Spinal cord (tissue), 10 donors: ENCODE results near the gene RNASE8. TPM values are rescaled to one million over a fixed set of nuclear protein-coding genes. Genes with fewer than 3 reads are reported as not detected.

Experiments used
- DNase-seq, 6 donors: peaks; one replicate each; pipeline versions ENCODE4 v3.0.0 to v3.0.0-alpha.2; 2013 to 2015; ENCODE audit warnings: low spot score in 6 of 6, low read depth in 4 of 6
- H3K27ac ChIP-seq: one replicate; pipeline ENCODE4 v1.5.1; 2013; ENCODE audit warnings: low read depth, low read length, control low read depth
- H3K27me3 ChIP-seq: one replicate; pipeline ENCODE4 v1.6.1; 2013; ENCODE audit warnings: low read length; ENCODE audit not compliant: control insufficient read depth, insufficient read depth
- H3K36me3 ChIP-seq: one replicate; pipeline ENCODE4 v1.6.1; 2013; ENCODE audit warnings: low read length; ENCODE audit not compliant: control insufficient read depth, insufficient read depth
- H3K4me1 ChIP-seq: one replicate; pipeline ENCODE4 v1.6.1; 2013; ENCODE audit warnings: low read length; ENCODE audit not compliant: control insufficient read depth, insufficient read depth
- H3K4me3 ChIP-seq: one replicate; pipeline ENCODE4 v1.5.1; 2013; ENCODE audit warnings: low read depth, low read length, control low read depth
- H3K9me3 ChIP-seq: one replicate; pipeline ENCODE4 v1.6.1; 2013; ENCODE audit warnings: low read length; ENCODE audit not compliant: control insufficient read depth, insufficient read depth
- WGBS: methylation state at CpG from one replicate; pipeline ENCODE4 v1.1.5; 2013; ENCODE audit warnings: missing lambda C conversion rate; ENCODE audit not compliant: insufficient coverage; 5-methylcytosine and 5-hydroxymethylcytosine counted together
- polyA plus RNA-seq, 2 donors: library from polyadenylated mRNA; unstranded; fragments of 120-200 nt; gene quantifications; one replicate each; pipeline ENCODE4 v1.2.1, GENCODE V29; 2013; ENCODE audit not compliant: insufficient read length in 2 of 2
- total RNA-seq, 2 donors: library from RNA; depleted of rRNA in 1 of 2; stranded (reverse); fragments of 120-200 nt in 1 of 2; fragments of >200 nt in 1 of 2; gene quantifications; one replicate each; pipeline versions ENCODE4 v1.2.3 to v1.2.4, GENCODE V29; 2013 to 2014
- donor health status: healthy.

The RNASE8 gene
- total and polyA plus RNA-seq, 4 donors: not detected

DNA sequence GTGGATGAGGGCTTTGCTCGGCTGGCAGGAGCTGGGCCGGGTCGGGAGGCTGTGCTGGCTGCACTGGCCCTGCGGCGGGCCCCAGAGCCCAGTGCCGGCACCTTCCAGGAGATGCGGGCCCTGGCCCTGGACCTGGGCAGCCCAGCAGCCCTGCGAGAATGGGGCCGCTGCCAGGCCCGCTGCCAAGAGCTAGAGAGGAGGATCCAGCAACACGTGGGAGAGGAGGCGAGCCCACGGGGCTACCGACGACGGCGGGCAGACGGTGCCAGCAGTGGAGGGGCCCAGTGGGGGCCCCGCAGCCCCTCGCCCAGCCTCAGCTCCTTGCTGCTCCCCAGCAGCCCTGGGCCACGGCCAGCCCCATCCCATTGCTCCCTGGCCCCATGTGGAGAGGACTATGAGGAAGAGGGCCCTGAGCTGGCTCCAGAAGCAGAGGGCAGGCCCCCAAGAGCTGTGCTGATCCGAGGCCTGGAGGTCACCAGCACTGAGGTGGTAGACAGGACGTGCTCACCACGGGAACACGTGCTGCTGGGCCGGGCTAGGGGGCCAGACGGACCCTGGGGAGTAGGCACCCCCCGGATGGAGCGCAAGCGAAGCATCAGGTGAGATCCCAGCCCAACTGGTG, 24.0 kb downstream of the RNASE8 start:
- DNase-seq: no peak
- no peaks in the 10 kb centered on the region for H3K27me3 ChIP-seq
- H3K36me3 ChIP-seq: peaks cover 92% of the 10 kb centered on the region
- H3K4me1 ChIP-seq: peaks cover 4% of the 10 kb centered on the region
- no peaks in the 10 kb centered on the region for H3K9me3 ChIP-seq
- 85% methylated on average over 28 of the region's 30 CpGs for WGBS
- no peak overlapping the region for H3K4me3 ChIP-seq
- H3K27ac ChIP-seq: no peak overlapping the region

DNA sequence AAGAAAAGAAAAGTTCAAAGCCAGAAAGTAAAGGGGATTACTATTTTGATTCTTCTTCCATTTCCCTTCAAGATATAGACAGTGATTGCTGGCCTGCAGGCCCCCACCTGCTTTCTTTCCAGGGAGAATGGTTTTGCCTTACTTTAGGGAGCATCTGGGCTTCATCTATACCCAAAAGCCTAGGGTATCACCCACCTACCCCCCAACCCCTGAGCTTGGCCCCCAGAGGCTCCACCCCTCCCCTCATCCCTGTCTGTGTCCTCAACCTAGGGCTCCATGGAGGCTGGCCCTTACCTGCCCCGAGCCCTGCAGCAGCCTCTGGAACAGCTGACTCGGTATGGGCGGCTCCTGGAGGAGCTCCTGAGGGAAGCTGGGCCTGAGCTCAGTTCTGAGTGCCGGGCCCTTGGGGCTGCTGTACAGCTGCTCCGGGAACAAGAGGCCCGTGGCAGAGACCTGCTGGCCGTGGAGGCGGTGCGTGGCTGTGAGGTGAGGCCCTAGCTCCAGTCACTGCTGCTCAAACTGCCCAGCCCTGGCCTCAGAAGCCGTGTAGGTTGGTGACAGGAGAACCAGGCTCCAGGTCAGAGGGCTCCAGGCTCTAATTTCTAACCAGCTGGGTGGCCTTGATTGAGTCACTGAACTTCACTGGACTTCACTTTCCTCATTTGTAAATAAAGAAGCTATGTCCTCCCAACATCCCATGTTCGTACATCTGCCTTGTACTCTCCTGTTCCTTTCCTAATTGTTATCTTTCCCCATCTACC, 26.1 kb downstream of the RNASE8 start:
- 90% methylated on average over 11 of the region's 11 CpGs for WGBS
- no peaks in the 10 kb centered on the region for H3K27me3 ChIP-seq
- H3K4me1 ChIP-seq: peaks cover 16% of the 10 kb centered on the region
- H3K36me3 ChIP-seq: peaks cover 84% of the 10 kb centered on the region
- no peaks in the 10 kb centered on the region for H3K9me3 ChIP-seq
- H3K27ac ChIP-seq: no peak overlapping the region
- H3K4me3 ChIP-seq: no peak overlapping the region
- no peak for DNase-seq

GRCh38 chr14:21084396-21084795, 26.8 kb downstream of the RNASE8 start:
- no peak overlapping the region for H3K27ac ChIP-seq
- WGBS: 75% methylated on average over 1 of the region's 2 CpGs
- DNase-seq: no peak
- H3K9me3 ChIP-seq: no peaks in the 10 kb centered on the region
- peaks cover 16% of the 10 kb centered on the region for H3K4me1 ChIP-seq
- H3K27me3 ChIP-seq: no peaks in the 10 kb centered on the region
- peaks cover 83% of the 10 kb centered on the region for H3K36me3 ChIP-seq
- no peak overlapping the region for H3K4me3 ChIP-seq

DNA sequence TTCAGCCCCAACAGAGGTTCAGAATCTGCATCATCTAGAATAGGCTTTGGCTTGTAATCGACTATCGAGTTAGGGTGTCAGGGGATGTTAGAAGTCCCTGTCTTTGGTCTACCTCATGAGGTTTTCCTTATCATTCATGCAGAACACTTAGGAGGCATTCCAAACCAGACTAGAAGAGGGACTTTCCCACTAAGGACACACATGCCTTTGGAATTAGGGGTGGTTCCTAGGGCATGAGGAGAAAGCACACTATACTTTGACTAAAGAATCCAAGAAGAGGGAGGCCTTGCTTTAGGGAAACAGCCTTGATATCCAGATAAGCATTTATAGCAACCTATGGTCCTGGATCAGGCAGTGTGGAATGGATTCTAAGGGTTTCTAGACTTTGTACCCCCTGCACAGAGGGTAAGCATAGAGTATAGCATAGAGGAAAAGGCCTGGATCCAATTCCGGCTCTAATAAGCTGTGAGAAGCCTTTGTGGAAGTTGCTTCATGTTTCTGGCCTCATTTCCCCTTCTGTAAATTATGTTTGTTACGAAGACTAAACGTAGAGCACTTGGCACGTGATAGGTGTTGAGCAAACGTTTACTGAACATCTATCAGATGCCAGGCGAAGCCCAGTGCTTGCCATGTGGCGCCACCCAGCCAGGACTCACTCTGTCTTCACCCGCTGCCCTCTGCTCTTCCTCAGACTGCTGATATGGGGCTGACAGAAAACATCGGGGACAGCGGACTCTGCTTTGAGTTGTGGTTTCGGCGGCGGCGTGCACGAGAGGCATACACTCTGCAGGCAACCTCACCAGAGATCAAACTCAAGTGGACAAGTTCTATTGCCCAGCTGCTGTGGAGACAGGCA, 27.6 kb downstream of the RNASE8 start:
- peaks cover 81% of the 10 kb centered on the region for H3K36me3 ChIP-seq
- peaks cover 16% of the 10 kb centered on the region for H3K4me1 ChIP-seq
- no peak overlapping the region for H3K27ac ChIP-seq
- H3K27me3 ChIP-seq: no peaks in the 10 kb centered on the region
- WGBS: 81% methylated on average over 11 of the region's 17 CpGs
- no peaks in the 10 kb centered on the region for H3K9me3 ChIP-seq
- no peak for DNase-seq
- no peak overlapping the region for H3K4me3 ChIP-seq

- Histone ChIP-seq H3K4me3 (no peak overlapping the region), H3K9me3 (no peaks in the 10 kb centered on the region), H3K27me3 (no peaks in the 10 kb centered on the region), H3K27ac (peak overlapping the region; percentile 69), H3K36me3 (peaks cover 81% of the 10 kb centered on the region), H3K4me1 (peaks cover 23% of the 10 kb centered on the region)
- 60% methylated on average over 4 of the region's 4 CpGs for WGBS
- no peak for DNase-seq
These were observed 29.3 kb downstream of the RNASE8 start for GRCh38 chr14:21086908-21087293.

GRCh38 chr14:21087294-21088091, 29.9 kb downstream of the RNASE8 start:
- H3K27ac ChIP-seq: peak overlapping the region; percentile 69
- 5% methylated on average over 16 of the region's 19 CpGs for WGBS
- peak in 4 of 6 donors; percentile 82 to 99 (median 94) for DNase-seq
- H3K36me3 ChIP-seq: peaks cover 81% of the 10 kb centered on the region
- H3K4me1 ChIP-seq: peaks cover 22% of the 10 kb centered on the region
- H3K27me3 ChIP-seq: no peaks in the 10 kb centered on the region
- H3K9me3 ChIP-seq: no peaks in the 10 kb centered on the region
- H3K4me3 ChIP-seq: no peak overlapping the region

GRCh38 chr14:21088687-21089086, 31.1 kb downstream of the RNASE8 start:
- H3K36me3 ChIP-seq: peaks cover 78% of the 10 kb centered on the region
- no peak overlapping the region for H3K27ac ChIP-seq

GRCh38 chr14:21089271-21089670, 31.6 kb downstream of the RNASE8 start:
- WGBS: no CpG with 5 or more reads among the region's 1 CpG
- Histone ChIP-seq H3K27ac (no peak overlapping the region), H3K36me3 (peaks cover 72% of the 10 kb centered on the region), H3K4me1 (peaks cover 40% of the 10 kb centered on the region), H3K4me3 (no peak overlapping the region), H3K9me3 (no peaks in the 10 kb centered on the region), H3K27me3 (no peaks in the 10 kb centered on the region)
- DNase-seq: no peak

More at GRCh38 chr14:21088687-21089086, 31.1 kb downstream of the RNASE8 start:
- Histone ChIP-seq H3K27me3 (no peaks in the 10 kb centered on the region), H3K4me3 (no peak overlapping the region), H3K4me1 (peaks cover 34% of the 10 kb centered on the region), H3K9me3 (no peaks in the 10 kb centered on the region)
- DNase-seq: no peak
- WGBS: 90% methylated on average over 4 of the region's 4 CpGs

DNA sequence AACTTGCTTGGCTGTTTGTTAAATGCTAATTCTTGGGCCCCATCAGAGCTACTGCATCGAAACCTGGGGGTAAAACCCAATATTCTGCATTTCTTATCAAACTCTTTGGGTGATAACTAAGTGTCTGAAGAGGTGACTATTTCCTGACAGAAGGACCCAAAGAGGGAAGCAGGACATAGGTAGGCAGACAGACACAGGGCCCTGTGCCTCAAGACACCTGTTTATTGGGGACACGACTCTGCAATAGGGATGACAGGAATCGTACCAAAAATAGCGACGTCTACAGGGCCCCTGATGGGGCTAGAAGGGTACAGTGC, 32.2 kb downstream of the RNASE8 start:
- no peak overlapping the region for H3K27ac ChIP-seq
- peaks cover 42% of the 10 kb centered on the region for H3K4me1 ChIP-seq
- WGBS: 64% methylated on average over 4 of the region's 5 CpGs
- H3K27me3 ChIP-seq: no peaks in the 10 kb centered on the region
- no peaks in the 10 kb centered on the region for H3K9me3 ChIP-seq
- H3K36me3 ChIP-seq: peaks cover 67% of the 10 kb centered on the region
- no peak for DNase-seq
- H3K4me3 ChIP-seq: no peak overlapping the region
